HG03097 (cell line): ENCODE results near the gene PARVA.

Source experiments
- ATAC-seq: cut with Tn5 transposase; IDR thresholded peaks from one replicate; pipeline ENCODE4 v1.9.1; 2021; ENCODE audit not compliant: unreplicated experiment, low FRiP score

Gene PARVA

DNA sequence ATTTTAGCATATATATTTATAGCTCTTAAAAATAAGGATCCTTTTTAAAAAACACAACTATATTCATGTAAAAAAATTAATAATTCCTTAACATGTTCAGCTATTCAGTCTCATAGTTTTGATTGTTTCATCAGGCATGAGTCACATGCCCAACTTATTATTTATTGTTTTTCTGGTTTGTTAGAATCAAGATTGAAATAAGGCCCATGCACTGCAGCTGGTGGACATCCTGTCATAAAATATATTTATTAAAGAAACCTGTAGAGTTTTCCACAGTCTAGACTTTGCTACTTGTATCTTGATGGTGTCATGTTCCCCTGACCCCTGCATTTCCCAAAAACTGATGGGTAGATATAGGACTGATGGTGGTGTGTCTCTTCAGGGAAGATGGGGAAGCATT, 77.4 kb downstream of the PARVA start:
- no peak for ATAC-seq

DNA sequence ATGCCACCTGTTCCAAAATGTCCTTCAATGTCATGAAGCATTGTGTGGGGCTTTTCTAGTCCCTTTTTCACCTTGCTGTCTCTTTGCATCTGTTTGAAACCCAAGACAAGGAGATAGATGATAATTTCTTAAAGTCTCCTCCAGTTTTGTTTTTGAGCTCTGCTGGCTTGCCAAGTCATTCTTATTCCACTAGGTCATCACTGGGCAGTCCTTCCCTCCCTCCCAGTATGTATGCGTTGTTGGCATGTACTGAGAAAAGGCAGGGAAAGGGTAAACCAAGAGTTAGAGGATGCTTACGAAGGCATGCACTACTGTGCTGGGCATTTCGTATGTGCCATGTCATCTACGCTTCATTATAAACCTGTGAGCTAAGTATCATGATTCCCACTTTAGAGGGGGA, 78.6 kb downstream of the PARVA start:
- ATAC-seq: no peak

DNA sequence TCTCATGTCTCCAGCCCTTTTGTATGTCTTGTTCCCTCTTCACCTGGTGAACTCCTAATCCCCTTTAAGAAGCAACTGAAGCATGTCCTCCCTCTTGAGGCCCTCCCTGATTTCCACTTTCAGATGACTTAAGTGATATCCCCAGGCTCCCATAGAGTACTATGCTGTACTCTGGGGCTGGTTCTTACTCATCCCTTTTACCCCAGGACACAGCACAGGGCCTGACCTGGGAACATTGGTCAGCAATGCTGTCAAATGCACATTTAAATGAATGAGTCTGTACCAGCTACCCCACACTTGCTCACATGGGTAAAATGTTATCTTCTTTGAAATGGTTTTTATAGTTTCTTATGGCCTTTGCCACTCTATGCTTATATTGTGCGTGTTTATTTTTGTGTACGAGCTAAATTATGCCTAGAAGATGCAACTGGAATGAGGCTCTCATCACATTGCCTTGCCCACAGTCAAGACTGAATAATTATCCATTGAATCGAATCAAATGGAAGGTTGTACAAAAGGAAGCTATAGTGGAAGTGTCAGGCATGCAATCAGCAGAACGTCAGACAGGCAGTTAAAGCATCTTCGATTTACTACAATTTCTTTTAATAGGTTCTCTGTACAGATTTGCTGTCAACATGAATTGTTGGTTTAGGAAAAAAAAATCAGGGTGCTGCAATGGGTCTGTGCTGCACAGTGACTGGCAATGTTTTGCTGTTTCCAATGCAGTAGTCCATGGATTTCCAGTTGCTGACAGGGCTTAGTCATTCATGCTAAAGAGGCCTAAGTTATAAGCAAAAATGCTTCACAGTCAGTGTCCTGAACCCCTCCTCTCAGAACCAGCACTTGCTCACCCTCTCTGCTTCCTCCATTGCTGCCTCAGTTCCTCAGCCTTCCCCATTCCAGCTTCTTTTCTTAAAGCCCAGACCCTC, 79.5 kb downstream of the PARVA start:
- ATAC-seq: no peak

DNA sequence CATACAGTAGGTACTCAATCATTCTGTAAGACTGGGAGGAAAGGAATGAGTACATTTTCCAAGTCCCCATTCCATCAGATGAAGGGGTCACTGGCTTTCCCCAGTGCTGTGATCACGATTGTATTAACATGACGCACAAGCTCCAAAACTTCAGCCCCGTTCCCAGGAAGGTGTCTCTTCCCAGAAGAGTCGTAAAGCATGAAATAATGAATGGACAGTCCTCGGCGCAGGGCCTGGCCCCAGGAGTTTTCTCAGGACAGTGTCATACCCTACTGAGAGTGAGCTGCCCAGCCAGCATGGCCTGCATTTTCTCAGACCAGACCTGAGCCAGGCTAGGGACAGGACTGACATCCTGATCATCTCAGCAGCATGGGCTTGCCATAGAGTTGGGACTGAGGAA, 80.7 kb downstream of the PARVA start:
- no peak for ATAC-seq

DNA sequence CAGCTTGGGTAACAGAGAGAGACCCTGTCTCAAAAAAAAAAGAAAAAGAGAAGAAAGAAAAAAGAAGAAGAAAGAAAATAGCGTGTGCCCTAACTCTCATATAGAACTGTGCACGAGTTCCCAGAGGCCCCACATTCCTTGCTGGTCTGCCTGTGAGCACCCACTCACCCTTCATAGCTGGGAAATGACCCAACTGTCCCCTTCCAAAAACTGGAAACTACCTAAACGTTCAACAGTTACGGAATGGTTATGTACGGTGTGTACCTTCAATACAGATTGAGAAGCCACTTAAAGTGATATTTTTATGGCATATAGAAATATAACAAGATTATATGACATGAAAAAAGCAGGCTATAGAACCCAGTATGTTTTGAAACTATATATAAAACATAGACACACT, 82.0 kb downstream of the PARVA start:
- no peak for ATAC-seq

DNA sequence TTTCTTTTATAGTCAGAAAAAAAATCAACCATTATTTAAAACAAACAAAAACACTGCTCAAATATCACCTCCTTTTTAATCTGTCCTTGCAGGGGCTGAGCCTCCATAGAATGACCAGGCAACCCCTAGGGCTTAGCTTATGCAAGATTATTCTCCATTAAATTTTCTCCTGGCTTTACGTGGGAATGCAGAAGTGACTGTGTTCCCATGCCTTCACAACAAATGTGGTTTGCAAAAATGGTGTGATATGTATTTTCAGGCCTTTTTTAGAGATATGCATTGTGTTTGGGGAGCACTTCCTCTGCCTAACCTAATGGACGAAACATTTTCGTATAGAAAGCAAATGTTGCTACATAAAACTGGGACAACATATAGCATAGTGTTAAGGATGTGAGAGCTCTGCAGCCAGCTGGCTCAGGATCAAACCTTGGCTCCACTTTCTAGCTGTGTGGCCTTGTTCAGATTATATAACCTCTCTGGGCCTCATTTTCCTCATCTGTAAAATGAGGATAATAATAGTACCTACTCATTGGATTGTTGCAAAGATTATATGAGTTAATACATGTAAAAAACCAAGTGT, 82.6 kb downstream of the PARVA start:
- no peak for ATAC-seq

DNA sequence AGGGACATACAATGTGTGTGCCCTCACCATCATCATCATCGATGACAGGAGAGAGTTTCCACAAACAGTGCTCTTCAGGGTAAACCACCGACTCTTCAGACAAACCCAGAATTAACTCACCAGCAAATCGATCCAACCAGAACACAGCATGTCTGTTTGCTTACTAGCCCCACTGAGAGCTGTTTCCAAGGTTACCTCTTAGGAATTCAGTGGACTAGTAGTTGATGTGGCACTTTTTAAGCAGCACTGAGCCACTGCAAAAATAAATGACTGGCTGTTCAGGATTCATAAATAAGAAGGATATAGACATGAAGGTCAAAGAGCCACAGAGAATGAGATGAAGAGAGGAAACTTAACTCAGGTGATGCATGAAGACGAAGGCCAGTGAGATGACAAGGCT, 83.1 kb downstream of the PARVA start:
- ATAC-seq: no peak

DNA sequence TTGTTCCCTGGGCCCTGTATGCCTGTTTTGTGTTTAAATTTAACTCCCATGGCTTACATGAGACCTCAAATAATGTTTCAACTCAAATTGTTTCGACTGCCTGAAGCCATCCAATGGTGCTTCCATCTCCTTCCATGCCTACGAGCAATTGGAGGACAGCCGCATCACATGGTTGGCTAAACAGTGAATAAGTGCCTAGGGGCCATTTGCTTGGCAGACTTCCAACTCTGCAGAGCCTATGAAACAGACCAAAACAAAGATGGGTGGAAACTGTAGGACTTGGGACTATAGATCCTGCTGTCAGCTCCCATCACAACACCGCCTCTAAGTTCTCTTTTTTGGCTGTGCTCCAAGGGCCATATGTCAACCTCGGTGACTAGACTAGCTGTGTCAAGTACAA, 84.1 kb downstream of the PARVA start:
- no peak for ATAC-seq

DNA sequence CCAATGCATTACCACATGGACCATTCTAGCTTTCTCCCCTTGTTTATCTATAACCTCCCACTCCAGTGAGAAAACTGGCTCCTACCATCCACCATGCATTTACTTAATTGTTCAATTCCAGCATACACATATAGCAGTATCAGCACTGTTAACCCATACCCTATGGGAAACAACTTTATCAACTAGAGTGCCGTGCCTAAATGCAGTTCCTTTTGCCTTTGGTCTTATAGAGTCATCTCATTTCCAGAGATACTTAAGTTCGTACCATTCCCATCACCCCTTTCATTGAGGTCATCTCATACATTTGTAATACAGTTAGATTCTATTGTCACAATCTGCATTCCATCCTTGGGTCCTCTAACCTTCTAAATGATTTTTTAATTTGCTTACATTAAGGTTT, 86.9 kb downstream of the PARVA start:
- no peak for ATAC-seq

DNA sequence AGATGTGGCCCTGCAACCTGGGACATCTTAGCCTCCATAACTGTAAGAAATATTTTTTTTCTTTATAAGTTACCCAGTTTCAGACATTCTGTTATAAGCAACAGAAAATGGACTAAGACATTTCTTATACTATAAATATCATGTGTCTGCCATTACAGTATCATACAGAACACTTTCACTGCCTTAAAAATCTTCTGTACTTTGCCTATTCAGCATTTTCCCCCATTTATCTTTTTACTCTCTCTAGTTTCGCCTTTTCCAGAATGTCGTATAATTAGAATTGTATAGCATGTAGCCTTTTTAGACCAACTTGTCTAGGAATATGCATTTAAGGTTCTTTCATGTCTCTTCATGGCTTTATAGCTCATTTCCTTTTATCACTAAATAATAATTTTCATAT, 88.0 kb downstream of the PARVA start:
- ATAC-seq: no peak

DNA sequence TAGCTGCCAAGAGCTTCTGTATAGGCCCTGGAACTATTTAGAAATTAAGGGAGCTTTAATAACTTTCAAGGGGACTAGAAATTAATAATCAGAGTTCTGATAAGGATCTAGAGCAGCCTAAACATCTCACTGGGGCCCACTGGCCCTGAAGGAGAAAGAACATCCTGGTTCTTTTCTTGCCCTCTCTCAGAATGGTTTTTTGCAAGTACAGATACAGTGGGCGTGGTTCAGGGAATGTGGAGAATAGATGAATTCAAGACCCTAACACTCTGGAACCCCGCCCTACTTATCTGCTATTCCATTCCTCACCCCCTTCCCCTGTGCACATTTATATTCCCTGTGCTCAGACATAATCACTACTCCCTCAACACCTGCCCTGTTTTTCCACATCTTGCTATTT, 90.2 kb downstream of the PARVA start:
- ATAC-seq: no peak

DNA sequence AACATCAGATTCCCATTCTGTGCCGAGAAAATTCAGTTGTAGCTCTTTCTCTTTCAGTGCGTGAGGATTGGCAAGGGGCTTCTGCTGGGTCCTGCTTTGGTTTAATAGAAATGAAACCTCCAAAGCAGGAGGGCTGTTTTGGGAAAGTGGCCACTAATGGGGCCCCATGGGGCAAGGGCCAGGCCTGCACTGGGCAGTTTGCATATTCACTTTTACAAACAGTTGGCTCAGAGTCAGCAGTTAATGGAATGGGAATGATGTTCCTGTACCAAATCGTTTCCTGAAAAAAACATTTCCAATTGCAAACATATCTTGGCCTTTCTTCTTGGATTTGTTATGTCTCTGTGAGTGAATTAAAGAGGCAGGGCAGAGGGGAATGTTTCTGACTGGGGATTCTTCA, 92.1 kb downstream of the PARVA start:
- ATAC-seq: no peak

DNA sequence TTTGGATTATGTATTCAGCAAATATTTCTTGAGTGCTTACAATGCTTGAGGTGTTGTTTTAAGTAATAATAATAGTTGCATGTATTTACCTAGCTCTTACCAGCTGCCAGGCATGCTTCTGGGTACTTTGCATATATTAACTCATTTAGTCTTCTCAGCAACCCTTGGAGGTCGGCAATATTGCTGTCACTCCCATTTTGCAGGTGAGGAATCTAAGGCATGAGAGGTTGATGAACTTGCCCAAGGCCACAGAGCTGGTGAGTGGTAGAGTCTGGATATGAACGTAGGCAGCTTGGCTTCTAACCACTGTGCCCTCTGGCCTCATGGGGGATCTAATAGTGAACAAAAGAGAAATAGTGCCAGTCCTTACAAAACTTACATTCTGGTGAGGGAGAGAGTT, 92.9 kb downstream of the PARVA start:
- ATAC-seq: no peak

DNA sequence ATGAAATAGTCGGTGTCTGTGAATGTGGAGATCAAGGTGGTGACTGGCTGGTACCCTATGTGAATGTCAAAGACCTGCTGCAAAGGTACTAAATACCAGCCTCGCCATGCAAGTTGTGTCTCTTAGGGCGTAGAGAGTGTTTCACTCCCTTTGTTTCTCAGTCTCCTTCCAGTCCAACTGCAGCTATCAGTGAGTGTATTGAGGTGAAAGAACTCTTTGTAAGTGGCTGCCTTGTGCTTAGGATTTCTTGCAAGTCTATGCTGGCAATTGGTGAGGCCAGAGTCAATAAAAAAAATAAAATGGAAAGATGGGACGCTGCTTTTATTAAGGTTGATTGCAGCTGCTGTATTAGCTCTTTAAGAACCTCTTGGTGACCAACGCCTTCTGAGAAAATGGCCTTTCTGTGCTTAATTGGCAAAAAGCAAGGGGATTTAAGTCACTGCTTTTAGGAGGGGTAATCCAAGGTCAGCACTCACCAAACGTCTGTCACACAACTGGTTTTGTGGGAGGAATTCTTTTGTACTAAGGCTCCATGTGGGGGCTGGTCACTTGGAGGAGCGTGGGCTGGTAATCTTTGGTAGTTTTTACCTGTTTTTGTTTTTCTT, 95.1 kb downstream of the PARVA start:
- no peak for ATAC-seq

DNA sequence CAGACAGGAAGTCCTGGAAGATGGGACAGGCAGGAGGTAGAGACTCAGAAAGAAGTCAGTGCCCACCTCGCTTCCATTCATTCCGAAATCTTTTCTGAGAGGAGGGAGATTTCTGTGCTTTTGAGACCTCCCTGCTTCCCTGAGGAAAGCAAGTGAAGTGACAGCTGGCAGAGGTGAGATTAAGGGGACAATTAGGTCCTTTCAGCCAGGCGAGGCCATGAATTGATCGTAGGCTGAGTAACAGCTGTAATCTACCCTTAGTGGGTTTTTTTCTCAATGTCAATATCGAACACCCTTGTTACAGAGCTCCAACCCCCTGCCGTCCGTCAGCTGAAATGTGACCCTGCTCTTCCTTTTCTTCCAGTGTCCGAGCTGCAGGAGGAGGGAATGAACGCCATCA, 96.0 kb downstream of the PARVA start:
- no peak for ATAC-seq

DNA sequence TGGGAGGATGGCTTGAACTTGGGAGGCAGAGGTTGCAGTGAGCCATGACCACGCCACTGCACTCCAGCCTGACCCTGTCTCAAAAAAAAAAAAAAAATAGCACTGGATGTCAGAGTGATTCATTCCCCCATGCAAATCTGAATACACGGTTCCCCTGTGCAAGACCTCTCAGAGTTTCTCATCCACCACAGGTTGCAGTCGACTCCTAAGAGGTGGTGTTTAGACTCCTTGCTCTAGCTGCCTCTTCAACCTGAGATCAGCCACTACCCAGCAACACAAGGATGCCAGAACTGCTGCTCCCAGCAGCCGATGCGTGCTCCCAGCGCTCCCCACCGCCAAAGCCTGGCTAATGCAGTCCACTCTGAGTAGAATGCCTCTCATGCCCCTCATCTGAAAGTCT, 97.5 kb downstream of the PARVA start:
- ATAC-seq: no peak

DNA sequence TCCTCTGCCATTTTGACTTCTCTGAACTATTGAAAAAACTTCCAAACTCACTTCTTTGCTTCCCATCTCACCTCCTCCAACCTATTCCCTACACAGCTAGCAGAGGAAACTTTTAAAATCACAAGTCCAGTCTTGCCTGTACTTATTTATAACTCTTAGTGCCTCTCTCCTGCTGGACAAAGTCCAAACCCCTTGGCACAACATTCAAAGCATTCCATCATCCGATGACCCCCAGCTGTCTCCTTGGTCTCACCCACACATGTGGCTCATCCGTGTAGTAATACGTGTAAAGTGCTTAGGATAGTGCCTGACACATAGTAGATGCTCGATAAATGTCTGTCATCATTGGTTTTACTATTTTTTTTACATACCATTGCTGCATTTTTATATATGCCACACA, 101.4 kb downstream of the PARVA start:
- ATAC-seq: no peak

DNA sequence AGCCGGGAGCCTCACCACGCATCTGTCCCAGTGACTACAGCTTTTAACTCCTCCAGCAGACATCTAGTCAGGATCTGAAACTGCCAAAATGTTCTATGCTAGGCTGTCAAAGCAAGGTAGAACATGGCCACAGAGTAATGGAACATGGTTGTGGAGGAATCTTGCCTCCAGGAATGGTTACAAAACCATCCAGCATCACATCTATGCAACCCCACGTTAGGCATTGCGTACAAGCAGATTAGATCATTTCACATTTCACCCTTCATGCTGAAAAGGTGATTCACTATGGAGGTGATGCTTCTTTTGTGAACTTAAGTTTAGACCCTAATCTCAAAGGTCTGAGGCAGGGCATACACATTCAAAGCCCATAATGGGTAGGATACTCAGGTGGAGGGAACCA, 103.0 kb downstream of the PARVA start:
- no peak for ATAC-seq

DNA sequence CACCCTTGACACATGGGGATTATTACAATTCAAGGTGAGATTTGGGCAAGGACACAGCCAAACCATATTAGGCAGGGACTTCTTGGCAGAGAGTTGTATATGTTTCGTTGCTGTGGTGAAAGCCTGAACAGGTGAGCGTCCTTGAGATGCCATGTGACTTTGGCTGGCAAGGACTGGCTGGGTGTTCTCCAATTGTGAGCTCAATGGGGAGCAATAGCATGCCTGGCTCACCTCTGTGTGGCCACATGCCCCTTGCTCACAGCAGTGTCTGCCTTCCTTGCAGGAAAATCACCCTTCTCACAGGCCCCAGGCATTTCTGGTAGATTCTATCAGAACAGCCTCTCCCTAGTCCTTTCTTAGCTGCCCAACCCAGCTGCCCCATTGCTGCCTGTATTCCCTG, 105.5 kb downstream of the PARVA start:
- ATAC-seq: no peak

DNA sequence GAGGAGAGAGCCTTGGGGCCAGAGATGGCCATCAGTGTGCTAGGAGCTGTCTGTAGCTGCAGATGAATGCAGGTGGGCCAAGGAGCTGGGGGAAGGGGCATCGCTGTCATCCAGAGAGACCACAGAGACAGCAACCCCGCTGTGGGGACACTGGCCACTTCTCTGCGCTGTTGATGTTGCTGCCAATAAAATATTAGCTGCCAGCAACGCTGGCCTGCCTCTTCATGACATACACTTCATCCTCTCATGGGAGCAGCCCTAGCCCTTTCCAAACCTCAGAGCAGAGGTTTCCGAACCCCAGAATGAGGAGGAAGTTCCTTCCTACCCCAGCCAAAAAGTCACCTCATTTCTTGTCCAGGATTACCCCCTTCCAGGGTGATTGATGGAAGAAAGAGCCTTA, 106.2 kb downstream of the PARVA start:
- ATAC-seq: no peak

DNA sequence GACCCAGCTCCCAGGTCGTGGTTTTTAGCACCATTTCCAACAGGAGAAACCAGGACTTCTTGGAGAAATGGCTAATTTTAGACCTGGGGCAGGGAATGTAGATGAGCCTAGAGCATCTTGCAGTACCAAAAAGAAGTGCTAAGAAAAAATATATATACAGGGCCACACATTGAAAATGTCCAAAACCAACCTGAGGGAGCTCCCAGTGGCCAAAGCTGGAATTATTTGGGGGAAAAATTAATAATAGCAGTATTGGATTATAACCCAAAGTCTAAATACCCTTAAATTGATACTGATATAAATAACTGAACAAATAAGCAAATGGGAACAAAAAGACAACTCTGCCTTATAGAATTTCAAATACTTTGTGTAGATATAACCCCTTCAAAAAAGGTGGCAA, 108.0 kb downstream of the PARVA start:
- no peak for ATAC-seq

DNA sequence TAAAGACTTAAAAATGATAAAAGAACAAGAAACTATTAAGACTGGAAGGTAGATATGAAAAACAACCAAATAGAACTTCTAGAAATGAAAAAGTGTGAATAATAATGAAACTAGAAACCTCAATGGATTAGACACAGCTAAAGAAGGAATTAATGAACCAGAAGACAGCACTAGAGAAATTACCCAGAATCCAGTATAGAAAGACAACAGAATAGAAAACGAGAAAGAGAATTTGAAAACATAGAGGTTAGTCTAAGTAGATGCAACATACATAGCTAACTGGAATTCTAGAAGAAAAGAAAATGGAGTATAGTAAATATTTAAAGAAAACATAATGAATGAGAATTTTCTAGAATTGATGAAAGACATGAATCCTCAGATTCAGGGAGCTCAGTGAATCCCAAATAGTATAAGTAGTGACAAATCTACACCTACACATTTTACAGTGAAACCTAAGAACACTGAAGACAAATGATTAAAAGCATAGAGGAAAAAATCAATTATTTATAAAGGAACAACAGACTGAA, 111.9 kb downstream of the PARVA start:
- ATAC-seq: no peak
